Ovary (tissue), 3 donors: ENCODE measurements around the gene TYW1.
"Not testable (repeated sequence)": the region's sequence is repeated elsewhere in the genome, so short reads cannot be mapped to it uniquely, and the experiment has no call there.

ENCODE experiments used
- CTCF ChIP-seq, 3 donors: fragments of 450-650 bp in 2 of 3; fragments of 200-600 bp in 1 of 3; IDR thresholded peaks; one replicate each; pipeline versions ENCODE4 v1.5.1 to v1.8.0; 2016 to 2022; ENCODE audit warnings: antibody characterized with exemption in 3 of 3, mild to moderate bottlenecking in 1 of 3
- EP300 ChIP-seq: sonication (generic); formaldehyde crosslinking; IDR thresholded peaks from one replicate; pipeline ENCODE4 v1.6.1; 2017; ENCODE audit warnings: antibody characterized with exemption
- POLR2A ChIP-seq: fragments of 450-650 bp; IDR thresholded peaks from one replicate; pipeline ENCODE4 v1.6.1; 2017; ENCODE audit warnings: antibody characterized with exemption, mild to moderate bottlenecking, moderate library complexity
- donor health status: DM: no; HTN: no; CAD: no.

GRCh38 chr7:67211650-67212330, 215.2 kb downstream of the TYW1 start:
- TF ChIP-seq POLR2A; CTCF (IDR thresholded peaks at IDR 0.05); EP300: not testable (repeated sequence)
